HepG2 (cell line): Measurements from ENCODE around the gene SAMSN1. TPM values are rescaled to one million over a fixed set of nuclear protein-coding genes. Genes with fewer than 3 reads are reported as not detected.

Source experiments
- ATAC-seq: fragments of 200-7000 bp; cut with Tn5 transposase; 3 replicates; pipeline ENCODE4 v1.9.1; 2020; ENCODE audit warnings: mild to moderate bottlenecking, moderate library complexity
- BruUV-seq: library from RNA; stranded (reverse); fragments of 400-500 nt; replicated peaks from 2 replicates; lab custom pipeline; 2021; lab: Mats Ljungman, UMichigan
- CTCF ChIA-PET: fragments of 300-600 bp; formaldehyde crosslinking; extraction: SDS; loops from one replicate; lab custom pipeline; 2021; ENCODE audit warnings: low total read pairs, inconsistent platforms, low intra/inter-chr PET ratio; lab: Yijun Ruan, JAX
- POLR2A ChIA-PET: fragments of 350-600 bp; sonication (Branson Sonifier 250); formaldehyde crosslinking; loops from one replicate; lab custom pipeline; 2020; ENCODE audit warnings: antibody characterized with exemption, inconsistent platforms; lab: Yijun Ruan, JAX
- DNase-seq: peaks from one replicate; pipeline ENCODE4 v3.0.0-alpha.2; 2015; ENCODE audit warnings: low spot score
- FAIRE-seq: peaks from 3 replicates; lab custom pipeline; 2011; peaks lifted over from hg19 to GRCh38; lab: Jason Lieb, UNC
- H2AFZ ChIP-seq: one replicate; pipeline ENCODE4 v1.6.1; 2011; ENCODE audit warnings: low read length, inconsistent platforms
- H3K27ac ChIP-seq: fragments of 300-600 bp; 3 replicates; pipeline ENCODE4 v1.8.0; 2011; ENCODE audit warnings: mixed run types, mild to moderate bottlenecking, mixed read lengths, low read length, inconsistent platforms; ENCODE audit not compliant: insufficient read depth; ENCODE audit errors: extremely low read length
- H3K27me3 ChIP-seq, 2 experiments: fragments of 200-600 bp in 1 of 2; 2 replicates in 1 of 2; 3 replicates in 1 of 2; pipeline versions ENCODE4 v1.6.0 to v1.8.0; 2011; ENCODE audit warnings: low read length in 2 of 2, mild to moderate bottlenecking in 2 of 2, moderate library complexity in 2 of 2, inconsistent platforms in 1 of 2; ENCODE audit not compliant: insufficient read depth in 2 of 2, control insufficient read depth in 1 of 2
- H3K36me3 ChIP-seq, 2 experiments: fragments of 200-600 bp in 1 of 2; replicated peaks in 1 of 2; 2 replicates in 1 of 2; 3 replicates in 1 of 2; pipeline versions ENCODE4 v1.5.1 to v1.8.0; 2011; ENCODE audit warnings: low read length in 2 of 2, inconsistent platforms in 1 of 2; ENCODE audit not compliant: insufficient read depth in 2 of 2, control insufficient read depth in 1 of 2
- H3K4me1 ChIP-seq: 2 replicates; pipeline ENCODE4 v1.5.1; 2012; ENCODE audit warnings: low read length, inconsistent platforms; ENCODE audit not compliant: insufficient read depth
- H3K4me2 ChIP-seq: 2 replicates; pipeline ENCODE4 v1.6.0; 2011; ENCODE audit warnings: low read depth, low read length, inconsistent platforms
- H3K4me3 ChIP-seq, 3 experiments: fragments of 200-600 bp in 1 of 3; sonication (generic), shearing (Covaris generic) in 1 of 3; replicated peaks in 1 of 3; 2 replicates each; pipeline ENCODE4 v1.5.1; 2011 to 2016; ENCODE audit warnings: low read length in 3 of 3, inconsistent platforms in 2 of 3, low read depth in 2 of 3, mild to moderate bottlenecking in 2 of 3, control low read depth in 1 of 3, mixed read lengths in 1 of 3; ENCODE audit not compliant: insufficient read depth in 1 of 3
- H3K79me2 ChIP-seq: one replicate; pipeline ENCODE4 v1.6.1; 2011; ENCODE audit warnings: low read length, inconsistent platforms; ENCODE audit not compliant: insufficient read depth
- H3K9ac ChIP-seq: 2 replicates; pipeline ENCODE4 v1.6.0; 2011; ENCODE audit warnings: mild to moderate bottlenecking, low read depth, low read length, inconsistent platforms; ENCODE audit not compliant: insufficient read depth
- H3K9me3 ChIP-seq: 2 replicates; pipeline ENCODE4 v1.5.1; 2012; ENCODE audit warnings: mild to moderate bottlenecking, low read length
- H4K20me1 ChIP-seq: 2 replicates; pipeline ENCODE4 v1.6.0; 2011; ENCODE audit warnings: inconsistent platforms, mild to moderate bottlenecking, low read length, moderate library complexity; ENCODE audit not compliant: insufficient read depth
- CHD2 ChIP-seq: IDR thresholded peaks from 2 replicates; pipeline ENCODE4 v1.6.1; 2011; ENCODE audit warnings: low read depth, low read length, improper control_type of control experiment
- GTF2F1 ChIP-seq: fragments of 150-350 bp; IDR thresholded peaks from 2 replicates; pipeline ENCODE4 v1.6.1; 2014; ENCODE audit warnings: low read length
- HMGXB3 ChIP-seq: sonication (generic); formaldehyde crosslinking; IDR thresholded peaks from 2 replicates; pipeline ENCODE4 v1.4.0; 2020; ENCODE audit warnings: missing genetic modification reagents, borderline replicate concordance
- KLF15 ChIP-seq: sonication (generic); formaldehyde crosslinking; IDR thresholded peaks from 2 replicates; pipeline ENCODE4 v1.8.1; 2023; ENCODE audit warnings: borderline replicate concordance, mild to moderate bottlenecking, inconsistent platforms, missing genetic modification reagents, mixed read lengths
- NFAT5 ChIP-seq: sonication (generic); formaldehyde crosslinking; IDR thresholded peaks from 2 replicates; pipeline ENCODE4 v1.4.0; 2020; ENCODE audit warnings: missing genetic modification reagents
- NRL ChIP-seq: sonication (generic); formaldehyde crosslinking; IDR thresholded peaks from 2 replicates; pipeline ENCODE4 v1.5.0; 2020; ENCODE audit warnings: missing genetic modification reagents, mild to moderate bottlenecking, moderate library complexity, borderline replicate concordance
- SMAD9 ChIP-seq: sonication (generic); formaldehyde crosslinking; IDR thresholded peaks from 2 replicates; pipeline ENCODE4 v1.5.1; 2020; ENCODE audit warnings: mild to moderate bottlenecking, missing genetic modification reagents
- SMARCC2 ChIP-seq: fragments of 450-650 bp; IDR thresholded peaks from 2 replicates; pipeline ENCODE4 v1.6.1; 2017; ENCODE audit warnings: antibody characterized with exemption, mild to moderate bottlenecking
- U2AF2 ChIP-seq: fragments of 200-400 bp; formaldehyde crosslinking; IDR thresholded peaks from 2 replicates; pipeline ENCODE4 v1.6.1; 2017; ENCODE audit warnings: low read depth, mild to moderate bottlenecking, low read length
- ZBTB20 ChIP-seq: sonication (generic); formaldehyde crosslinking; IDR thresholded peaks from 2 replicates; pipeline ENCODE4 v1.8.1; 2023; ENCODE audit warnings: missing genetic modification reagents, low read depth, mild to moderate bottlenecking, borderline replicate concordance
- ZNF329 ChIP-seq: sonication (generic); formaldehyde crosslinking; IDR thresholded peaks from 2 replicates; pipeline ENCODE4 v1.9.0; 2021; ENCODE audit warnings: low read depth, mild to moderate bottlenecking, missing genetic modification reagents
- ZNF430 ChIP-seq: sonication (generic); formaldehyde crosslinking; IDR thresholded peaks from 2 replicates; pipeline ENCODE4 v1.9.0; 2021; ENCODE audit warnings: mild to moderate bottlenecking, missing genetic modification reagents
- ZNF547 ChIP-seq: sonication (generic); formaldehyde crosslinking; IDR thresholded peaks from 2 replicates; pipeline ENCODE4 v1.5.1; 2020; ENCODE audit warnings: mild to moderate bottlenecking, missing genetic modification reagents
- ZNF782 ChIP-seq: sonication (generic); formaldehyde crosslinking; IDR thresholded peaks from 2 replicates; pipeline ENCODE4 v1.4.0; 2020; ENCODE audit warnings: missing genetic modification reagents, mild to moderate bottlenecking, borderline replicate concordance
- WGBS: methylation state at CpG from one replicate; pipeline ENCODE4 v1.1.6; 2017; ENCODE audit warnings: low lambda C conversion rate; 5-methylcytosine and 5-hydroxymethylcytosine counted together
- in situ Hi-C: cut with HindIII; loops from 2 replicates; pipeline ENCODE4 v1.10.0; 2017; ENCODE audit warnings: low pct_unique_long_range_greater_than_20kb; ENCODE audit not compliant: extremely low pct_ligation_motif_present
- intact Hi-C: fragments of 100-400 bp; cut with micrococcal nuclease; formaldehyde crosslinking; loops from one replicate; pipeline ENCODE4 v1.10.0; 2022; ENCODE audit not compliant: unreplicated experiment
- polyA plus RNA-seq, 8 experiments: library from polyadenylated mRNA; depleted of rRNA in 3 of 8; stranded (reverse) in 7 of 8; unstranded in 1 of 8; fragments of >200 nt; fragmentation: Illumina TruSeq in 4 of 8; extraction: Trizol in 4 of 8; gene quantifications; 2 replicates each; pipeline versions ENCODE4 v1.2.1 to v1.2.3, GENCODE V29; 2011 to 2016; ENCODE audit warnings: low read depth in 4 of 8, missing spikeins in 1 of 8, mixed read lengths in 1 of 8; ENCODE audit not compliant: insufficient read depth in 1 of 8
- total RNA-seq, 5 experiments: library from RNA; depleted of rRNA; stranded (reverse); fragments of >200 nt; fragmentation: Illumina TruSeq; extraction: Trizol; gene quantifications; 2 replicates each; pipeline ENCODE4 v1.2.3, GENCODE V29; 2016; ENCODE audit warnings: low read depth in 1 of 5

Gene SAMSN1
- total and polyA plus RNA-seq, 2 of the 13 experiments (the other 11 are each of a cell fraction or from before 2014, with no cell fraction given): 0.09 TPM; not detected in 1

DNA sequence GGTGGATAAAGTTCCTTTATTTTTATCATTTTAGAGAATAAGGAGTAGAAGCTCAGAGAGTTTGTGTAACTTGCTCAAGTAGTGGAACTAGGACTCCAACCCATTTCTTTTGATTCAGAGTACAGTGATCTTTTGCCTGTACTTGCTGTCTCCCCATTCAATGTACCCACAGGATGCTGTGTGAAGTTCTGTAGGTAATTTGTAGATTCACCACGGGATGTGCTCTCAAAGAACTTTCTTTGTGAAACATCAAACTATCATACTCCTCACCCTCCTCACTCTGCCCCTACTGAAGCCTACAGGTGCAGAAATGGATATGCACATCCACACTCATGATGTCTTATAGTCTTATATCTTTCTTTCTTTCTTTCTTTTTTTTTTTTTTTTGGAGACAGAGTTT is 97.3 kb downstream of the SAMSN1 start:
- Histone ChIP-seq H3K27ac (no peak overlapping the region), H3K4me2 (no peak overlapping the region), H4K20me1 (no peaks in the 10 kb centered on the region), H3K4me3 (no peak overlapping the region), H3K27me3 (no peaks in the 10 kb centered on the region), H3K9ac (no peak overlapping the region), H3K4me1 (no peaks in the 10 kb centered on the region), H3K9me3 (no peaks in the 10 kb centered on the region), H2AFZ (no peak overlapping the region), H3K79me2 (no peaks in the 10 kb centered on the region), H3K36me3 (no peaks in the 10 kb centered on the region)
- no peak for DNase-seq
- no TSS peak for BruUV-seq
- ATAC-seq: no peak
- FAIRE-seq: no peak
- intact Hi-C loops: no loop called here
- POLR2A ChIA-PET: no interaction called here
- in situ Hi-C loops: no loop called here
- CTCF ChIA-PET: no interaction called here
- WGBS: 9% methylated on average over 1 of the region's 1 CpG
- no peak for TF ChIP-seq ZNF782 (CRISPR knock-in tag)
- no peak for TF ChIP-seq HMGXB3 (CRISPR knock-in tag)
- no peak for TF ChIP-seq NRL (CRISPR knock-in tag)
- TF ChIP-seq KLF15: no peak
- no peak for TF ChIP-seq NFAT5 (CRISPR knock-in tag)
- no peak for TF ChIP-seq SMARCC2
- no peak for TF ChIP-seq CHD2
- no peak for TF ChIP-seq ZNF547
- no peak for TF ChIP-seq U2AF2
- no peak for TF ChIP-seq ZNF329 (CRISPR knock-in tag)
- TF ChIP-seq ZBTB20 (CRISPR knock-in tag): no peak
- TF ChIP-seq GTF2F1: no peak
- no peak for TF ChIP-seq SMAD9 (CRISPR knock-in tag)
- no peak for TF ChIP-seq ZNF430 (CRISPR knock-in tag)
